SK-N-SH treated with all-trans-retinoic acid at 6 μM for 48 hours (cell line): Measurements from ENCODE around the gene GGA1.

Experiments
- ARNTL ChIP-seq: fragments of 450-650 bp; formaldehyde crosslinking; IDR thresholded peaks from 2 replicates; pipeline ENCODE4 v1.5.0; 2020; ENCODE audit warnings: low read depth, mild to moderate bottlenecking, moderate library complexity, borderline replicate concordance
- CSDC2 ChIP-seq: fragments of 250-450 bp; sonication (Bioruptor Pico); IDR thresholded peaks from 2 replicates; pipeline ENCODE4 v1.5.0; 2020; ENCODE audit warnings: mild to moderate bottlenecking, moderate library complexity
- GLIS3 ChIP-seq: fragments of 250-450 bp; sonication (Bioruptor Pico); IDR thresholded peaks from 2 replicates; pipeline ENCODE4 v1.5.0; 2020; ENCODE audit warnings: mild to moderate bottlenecking, moderate library complexity
- ISL1 ChIP-seq: fragments of 250-450 bp; sonication (Bioruptor Pico); IDR thresholded peaks from 2 replicates; pipeline ENCODE4 v2.1.2; 2022; ENCODE audit warnings: mild to moderate bottlenecking, moderate library complexity
- OSR1 ChIP-seq: fragments of 250-450 bp; sonication (Bioruptor Pico); IDR thresholded peaks from 2 replicates; pipeline ENCODE4 v1.8.0; 2022; ENCODE audit warnings: moderate library complexity, mild to moderate bottlenecking, inconsistent platforms
- RARB ChIP-seq: fragments of 250-450 bp; sonication (Bioruptor Pico); IDR thresholded peaks from 2 replicates; pipeline ENCODE4 v1.8.0; 2021; ENCODE audit warnings: mild to moderate bottlenecking, moderate library complexity
- ZFP3 ChIP-seq: fragments of 250-450 bp; sonication (Bioruptor Pico); IDR thresholded peaks from 2 replicates; pipeline ENCODE4 v1.5.0; 2020; ENCODE audit warnings: mild to moderate bottlenecking, moderate library complexity
- ZFP30 ChIP-seq: fragments of 450-650 bp; formaldehyde crosslinking; IDR thresholded peaks from 2 replicates; pipeline ENCODE4 v1.5.0; 2022; ENCODE audit warnings: mild to moderate bottlenecking, moderate library complexity
- ZNF565 ChIP-seq: fragments of 450-650 bp; formaldehyde crosslinking; conservative IDR thresholded peaks from 2 replicates; pipeline ENCODE4 v1.5.0; 2020; ENCODE audit warnings: low read depth, mild to moderate bottlenecking, moderate library complexity
- TF ChIP-seq, protein P1 (sequence below): fragments of 250-450 bp; sonication (Bioruptor Pico); IDR thresholded peaks from 2 replicates; pipeline ENCODE4 v1.5.1; 2020; ENCODE audit warnings: low read depth, mild to moderate bottlenecking, moderate library complexity
- TF ChIP-seq, protein P2 (sequence below): fragments of 250-450 bp; sonication (Bioruptor Pico); IDR thresholded peaks from 2 replicates; pipeline ENCODE4 v1.8.0; 2020; ENCODE audit warnings: mild to moderate bottlenecking, moderate library complexity, borderline replicate concordance

DNA sequence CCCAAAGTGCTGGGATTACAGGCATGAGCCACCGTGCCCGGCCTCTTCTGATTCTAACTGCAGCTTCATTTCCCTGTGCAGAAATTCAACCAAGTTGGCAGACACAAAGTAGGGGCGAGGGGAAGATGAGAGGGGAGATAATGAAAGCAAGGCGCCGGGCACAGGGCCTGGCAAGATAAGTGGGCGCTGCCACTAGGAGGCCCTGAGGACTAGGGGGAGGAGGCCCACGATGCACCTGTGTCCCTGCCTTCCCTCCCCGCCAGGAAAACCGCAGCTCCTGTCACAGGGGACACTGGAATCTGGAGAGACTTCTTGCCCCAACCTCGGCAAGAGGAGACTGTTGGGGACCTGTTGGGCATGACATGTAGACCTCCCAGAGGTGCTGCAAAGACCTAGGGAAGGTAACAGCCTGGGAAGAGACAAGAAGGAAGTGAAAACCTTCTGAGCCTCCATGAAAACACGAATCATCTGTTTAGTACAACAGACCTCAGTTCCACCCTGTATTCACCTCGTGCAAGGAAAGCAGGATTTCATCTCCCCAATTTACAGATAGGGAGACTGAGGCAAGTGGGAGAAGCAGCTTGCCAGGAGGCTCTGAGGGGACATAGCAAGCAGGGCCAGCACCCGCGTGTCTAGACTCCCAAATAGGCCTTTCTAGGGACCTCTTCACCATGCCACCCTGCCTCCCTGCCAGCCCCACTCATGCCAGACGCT, 63.7 kb downstream of the GGA1 start:
- TF ChIP-seq ARNTL: no peak
- no peak for TF ChIP-seq ZFP3 (CRISPR knock-in tag)
- no peak for TF ChIP-seq ZFP30
- TF ChIP-seq, protein P1, sequence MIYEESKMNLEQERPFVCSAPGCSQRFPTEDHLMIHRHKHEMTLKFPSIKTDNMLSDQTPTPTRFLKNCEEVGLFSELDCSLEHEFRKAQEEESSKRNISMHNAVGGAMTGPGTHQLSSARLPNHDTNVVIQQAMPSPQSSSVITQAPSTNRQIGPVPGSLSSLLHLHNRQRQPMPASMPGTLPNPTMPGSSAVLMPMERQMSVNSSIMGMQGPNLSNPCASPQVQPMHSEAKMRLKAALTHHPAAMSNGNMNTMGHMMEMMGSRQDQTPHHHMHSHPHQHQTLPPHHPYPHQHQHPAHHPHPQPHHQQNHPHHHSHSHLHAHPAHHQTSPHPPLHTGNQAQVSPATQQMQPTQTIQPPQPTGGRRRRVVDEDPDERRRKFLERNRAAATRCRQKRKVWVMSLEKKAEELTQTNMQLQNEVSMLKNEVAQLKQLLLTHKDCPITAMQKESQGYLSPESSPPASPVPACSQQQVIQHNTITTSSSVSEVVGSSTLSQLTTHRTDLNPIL (CRISPR knock-in tag): no peak
- no peak for TF ChIP-seq RARB (CRISPR knock-in tag)
- TF ChIP-seq, protein P2, sequence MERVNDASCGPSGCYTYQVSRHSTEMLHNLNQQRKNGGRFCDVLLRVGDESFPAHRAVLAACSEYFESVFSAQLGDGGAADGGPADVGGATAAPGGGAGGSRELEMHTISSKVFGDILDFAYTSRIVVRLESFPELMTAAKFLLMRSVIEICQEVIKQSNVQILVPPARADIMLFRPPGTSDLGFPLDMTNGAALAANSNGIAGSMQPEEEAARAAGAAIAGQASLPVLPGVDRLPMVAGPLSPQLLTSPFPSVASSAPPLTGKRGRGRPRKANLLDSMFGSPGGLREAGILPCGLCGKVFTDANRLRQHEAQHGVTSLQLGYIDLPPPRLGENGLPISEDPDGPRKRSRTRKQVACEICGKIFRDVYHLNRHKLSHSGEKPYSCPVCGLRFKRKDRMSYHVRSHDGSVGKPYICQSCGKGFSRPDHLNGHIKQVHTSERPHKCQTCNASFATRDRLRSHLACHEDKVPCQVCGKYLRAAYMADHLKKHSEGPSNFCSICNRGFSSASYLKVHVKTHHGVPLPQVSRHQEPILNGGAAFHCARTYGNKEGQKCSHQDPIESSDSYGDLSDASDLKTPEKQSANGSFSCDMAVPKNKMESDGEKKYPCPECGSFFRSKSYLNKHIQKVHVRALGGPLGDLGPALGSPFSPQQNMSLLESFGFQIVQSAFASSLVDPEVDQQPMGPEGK (CRISPR knock-in tag): no peak
- no peak for TF ChIP-seq ISL1 (CRISPR knock-in tag)
- no peak for TF ChIP-seq GLIS3 (CRISPR knock-in tag)
- no peak for TF ChIP-seq ZNF565 (CRISPR knock-in tag)
- no peak for TF ChIP-seq OSR1 (CRISPR knock-in tag)
- no peak for TF ChIP-seq CSDC2
